Stimulated activated CD8-positive, alpha-beta memory T cell treated with anti-CD3 and anti-CD28 coated beads, Interleukin-12 subunit alpha, Interleukin-12 subunit beta, amount 100 ng/mL, for 4 hours (primary cell): ENCODE measurements around the gene RPS10.

Experiments
- DNase-seq: peaks from one replicate; pipeline ENCODE4 v3.0.0-alpha.2; 2020; ENCODE audit warnings: low read depth

Gene RPS10

GRCh38 chr6:34425498-34426410 is at the start of gene RPS10:
Gene RPS10, minus strand, starts transcription at chr6:34426069. Its CDS starts 848 bp downstream, at chr6:34425221.
- peak; percentile 81 for DNase-seq

- no peak for DNase-seq
Measured at GRCh38 chr6:34475238-34475682, 49.4 kb upstream of the RPS10 start.

- DNase-seq, result no peak
Measured at GRCh38 chr6:34474754-34475153, 48.9 kb upstream of the RPS10 start.

GRCh38 chr6:34473967-34474366 is 48.1 kb upstream of the RPS10 start:
- DNase-seq, result no peak

GRCh38 chr6:34472425-34472824 is 46.6 kb upstream of the RPS10 start:
- no peak for DNase-seq

- DNase-seq, result no peak
Measured at GRCh38 chr6:34469499-34469898, 43.6 kb upstream of the RPS10 start.

GRCh38 chr6:34468378-34468892 is 42.6 kb upstream of the RPS10 start:
- no peak for DNase-seq

- DNase-seq, result no peak
Measured at GRCh38 chr6:34466242-34467185, 40.6 kb upstream of the RPS10 start.

- no peak for DNase-seq
Measured at GRCh38 chr6:34465531-34466241, 39.8 kb upstream of the RPS10 start, which contains the start of gene PACSIN1. Gene PACSIN1, plus strand, starts transcription at chr6:34466076. Its CDS starts 60,230 bp downstream, at chr6:34526306.

- no peak for DNase-seq
Measured at GRCh38 chr6:34463849-34464248, 38.0 kb upstream of the RPS10 start.

- DNase-seq, result no peak
Measured at GRCh38 chr6:34463299-34463698, 37.4 kb upstream of the RPS10 start.

GRCh38 chr6:34462551-34462971 is 36.7 kb upstream of the RPS10 start:
- no peak for DNase-seq

GRCh38 chr6:34462010-34462409 is 36.1 kb upstream of the RPS10 start:
- DNase-seq, result no peak

GRCh38 chr6:34460796-34461507 is 35.1 kb upstream of the RPS10 start:
- no peak for DNase-seq

GRCh38 chr6:34459899-34460593 is 34.2 kb upstream of the RPS10 start:
- DNase-seq, result no peak

- DNase-seq, result no peak
Measured at GRCh38 chr6:34457742-34458735, 32.2 kb upstream of the RPS10 start.

- no peak for DNase-seq
Measured at GRCh38 chr6:34457382-34457741, 31.5 kb upstream of the RPS10 start.

GRCh38 chr6:34455831-34456230 is 30.0 kb upstream of the RPS10 start:
- no peak for DNase-seq

GRCh38 chr6:34451192-34451591 is 25.3 kb upstream of the RPS10 start:
- DNase-seq, result no peak
